Measurements from ENCODE around the gene RFX8. TPM values are rescaled to one million over a fixed set of nuclear protein-coding genes. Genes with fewer than 3 reads are reported as not detected.

The RFX8 gene
- total and polyA plus RNA-seq, 2 of the 8 experiments (the other 6 are each of a cell fraction or from before 2014, with no cell fraction given): 0.60 to 0.97 TPM

DNA sequence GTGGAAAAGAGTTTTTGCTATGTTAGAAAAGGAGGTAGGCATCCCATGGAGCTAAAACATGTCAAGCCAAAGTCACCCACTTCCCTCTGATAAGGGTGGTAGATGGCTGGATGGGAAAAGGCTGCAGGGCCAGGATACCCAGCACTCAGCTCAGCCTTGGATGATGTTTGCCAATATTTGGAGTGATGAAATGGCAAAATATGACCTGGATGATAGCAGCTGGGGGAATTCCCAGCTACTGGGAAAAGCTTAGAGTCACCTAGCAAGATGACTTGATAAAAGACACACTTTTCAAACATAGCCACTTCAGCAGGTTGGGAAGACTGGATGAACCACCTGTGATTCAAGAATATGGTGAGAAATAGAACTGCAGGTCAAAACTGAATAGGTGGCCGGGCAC is 10.1 kb downstream of the RFX8 start (continued):
- TF ChIP-seq CHD7 (IDR thresholded peaks at IDR 0.05; ENCODE audit: insufficient replicate concordance, low read length) (no peak), JUN (IDR thresholded peaks at IDR 0.05; ENCODE audit: low read depth, low read length) (no peak)

Measured in H1 (cell line).